Measurements from ENCODE around the gene CUZD1.
A peak's percentile ranks its signal among the peaks of the same experiment; 100 is the strongest.

Gene CUZD1

GRCh38 chr10:122855745-122856144, 10.1 kb upstream of the CUZD1 start:
- no peak for DNase-seq (ENCODE audit: low read depth)

GRCh38 chr10:122854648-122855047, 9.0 kb upstream of the CUZD1 start:
- DNase-seq (ENCODE audit: low read depth), result peak; percentile 68

- peak; percentile 33 for DNase-seq (ENCODE audit: low read depth)
These were observed 8.1 kb upstream of the CUZD1 start for GRCh38 chr10:122853665-122854313.

- DNase-seq (ENCODE audit: low read depth), result no peak
These were observed 6.6 kb upstream of the CUZD1 start for GRCh38 chr10:122852261-122852660.

- peak; percentile 39 for DNase-seq (ENCODE audit: low read depth)
These were observed 5.3 kb upstream of the CUZD1 start for GRCh38 chr10:122850705-122851640.

GRCh38 chr10:122849900-122850605, 4.4 kb upstream of the CUZD1 start:
- no peak for DNase-seq (ENCODE audit: low read depth)

- DNase-seq (ENCODE audit: low read depth), result no peak
These were observed 3.4 kb upstream of the CUZD1 start for GRCh38 chr10:122849090-122849489.

- no peak for DNase-seq (ENCODE audit: low read depth)
These were observed 2.3 kb upstream of the CUZD1 start for GRCh38 chr10:122847782-122848604.

GRCh38 chr10:122844146-122844545, 1.5 kb downstream of the CUZD1 start:
- no peak for DNase-seq (ENCODE audit: low read depth)

- DNase-seq (ENCODE audit: low read depth), result no peak
These were observed 4.1 kb downstream of the CUZD1 start for GRCh38 chr10:122841569-122841968.

- DNase-seq (ENCODE audit: low read depth), result no peak
These were observed 6.2 kb downstream of the CUZD1 start for GRCh38 chr10:122839505-122839904.

GRCh38 chr10:122838880-122839279, 6.8 kb downstream of the CUZD1 start:
- DNase-seq (ENCODE audit: low read depth), result no peak

GRCh38 chr10:122835908-122836307, 9.7 kb downstream of the CUZD1 start:
- DNase-seq (ENCODE audit: low read depth), result no peak

- no peak for DNase-seq (ENCODE audit: low read depth)
These were observed 14.7 kb downstream of the CUZD1 start for GRCh38 chr10:122830965-122831353.

- no peak for DNase-seq (ENCODE audit: low read depth)
These were observed 15.2 kb downstream of the CUZD1 start for GRCh38 chr10:122830273-122830964.

GRCh38 chr10:122829454-122829853, 16.2 kb downstream of the CUZD1 start:
- no peak for DNase-seq (ENCODE audit: low read depth)

- no peak for DNase-seq (ENCODE audit: low read depth)
These were observed 16.9 kb downstream of the CUZD1 start for GRCh38 chr10:122828716-122829255.

GRCh38 chr10:122827302-122827701, 18.4 kb downstream of the CUZD1 start:
- DNase-seq (ENCODE audit: low read depth), result no peak

GRCh38 chr10:122822973-122823690, 22.5 kb downstream of the CUZD1 start:
- DNase-seq (ENCODE audit: low read depth), result no peak

- DNase-seq (ENCODE audit: low read depth), result no peak
These were observed 23.8 kb downstream of the CUZD1 start for GRCh38 chr10:122821808-122822207.

Measured in stromal cell of bone marrow (primary cell).